ENCODE results near the gene DNAH2.

Gene DNAH2

DNA sequence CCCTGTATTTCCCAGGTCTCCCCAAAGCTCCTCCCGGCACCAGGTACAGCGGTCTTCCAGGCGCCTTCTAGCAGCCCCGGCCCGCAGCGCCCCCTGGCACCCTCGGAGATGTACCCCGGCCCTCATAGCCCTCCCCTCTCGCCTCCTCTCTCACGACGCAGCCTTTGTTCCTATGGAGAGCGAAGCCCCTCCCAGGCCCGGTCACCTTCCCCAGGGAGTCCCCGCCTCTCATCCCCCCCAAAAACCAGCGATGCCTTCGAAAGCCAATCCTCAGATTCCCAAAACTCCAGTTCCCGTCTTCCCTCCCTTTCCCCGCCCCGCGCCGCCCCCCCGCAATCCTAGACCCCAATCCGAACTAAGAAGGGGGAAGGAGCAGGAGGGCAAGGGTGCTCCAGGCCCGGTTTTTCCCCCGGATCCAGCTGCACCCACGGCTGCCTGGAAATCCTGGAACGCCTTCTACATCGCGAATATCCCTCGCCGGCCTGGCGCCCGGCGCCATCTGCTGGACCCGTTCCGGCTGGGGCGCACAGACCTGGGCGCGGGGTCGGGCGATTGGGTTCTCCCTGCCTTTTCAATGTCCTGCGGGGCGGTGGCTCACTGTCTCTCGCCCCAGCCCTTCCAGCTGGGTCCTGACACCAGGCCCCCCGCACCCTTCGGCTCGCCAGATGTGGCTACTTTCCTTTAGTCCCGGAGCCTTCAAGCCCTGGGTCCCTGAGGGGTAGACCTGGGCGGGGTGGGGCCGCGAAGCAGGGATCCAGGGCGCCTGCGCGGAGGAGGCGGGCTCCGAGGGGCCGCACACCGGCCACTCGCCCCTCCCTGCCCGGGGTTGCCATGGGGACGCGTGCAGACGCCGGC lies at the start of gene DNAH2:
TSS of gene DNAH2 (plus strand) at position 844 of the 855 bp plus-strand sequence. CDS start 1,991 bp downstream, outside the sequence.
- peak in 1 of 3 experiments; percentile 27 for DNase-seq (ENCODE audit: low read depth in 3 of 3)

GRCh38 chr17:7668482-7668881 lies 49.1 kb upstream of the DNAH2 start:
- no peak for DNase-seq (ENCODE audit: low read depth in 3 of 3)

- DNase-seq (ENCODE audit: low read depth in 3 of 3) = no peak
Observed at GRCh38 chr17:7673239-7673638, 44.3 kb upstream of the DNAH2 start.

GRCh38 chr17:7674934-7675333 lies 42.6 kb upstream of the DNAH2 start:
- no peak for DNase-seq (ENCODE audit: low read depth in 3 of 3)

- no peak for DNase-seq (ENCODE audit: low read depth in 3 of 3)
Observed at GRCh38 chr17:7676533-7676932, 41.0 kb upstream of the DNAH2 start.

DNA sequence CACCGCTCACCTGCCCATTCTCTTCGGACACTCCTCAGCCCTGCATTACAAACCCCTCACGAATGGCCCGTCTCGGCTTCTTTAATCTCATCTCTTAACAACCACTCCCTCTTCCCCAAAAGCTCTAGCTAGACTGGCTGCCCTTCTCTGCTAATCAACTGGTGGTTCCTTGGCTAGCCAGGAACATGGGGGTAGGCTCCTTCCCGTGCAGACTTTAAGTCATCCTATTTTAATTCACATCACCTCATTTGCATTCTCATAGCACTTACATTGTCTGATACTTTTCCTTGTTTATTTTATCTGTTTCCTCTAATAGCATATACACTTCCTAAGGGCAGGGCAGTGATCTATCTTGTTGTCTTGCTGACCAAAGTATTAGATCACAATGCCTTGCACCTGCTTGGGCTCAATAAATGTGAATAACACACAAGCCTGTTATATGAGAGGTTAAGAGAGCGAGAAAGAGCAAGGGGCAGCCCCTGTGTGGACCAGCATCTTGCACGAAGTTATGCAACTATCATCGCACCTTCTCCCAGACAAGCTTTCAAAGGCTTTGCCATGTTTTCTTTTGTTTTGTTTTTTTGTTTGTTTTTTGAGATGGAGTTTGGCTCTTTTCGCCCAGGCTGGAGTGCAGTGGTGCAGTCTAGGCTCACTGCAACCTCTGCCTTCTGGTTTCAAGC lies 40.0 kb upstream of the DNAH2 start:
- DNase-seq (ENCODE audit: low read depth in 3 of 3) = no peak

DNA sequence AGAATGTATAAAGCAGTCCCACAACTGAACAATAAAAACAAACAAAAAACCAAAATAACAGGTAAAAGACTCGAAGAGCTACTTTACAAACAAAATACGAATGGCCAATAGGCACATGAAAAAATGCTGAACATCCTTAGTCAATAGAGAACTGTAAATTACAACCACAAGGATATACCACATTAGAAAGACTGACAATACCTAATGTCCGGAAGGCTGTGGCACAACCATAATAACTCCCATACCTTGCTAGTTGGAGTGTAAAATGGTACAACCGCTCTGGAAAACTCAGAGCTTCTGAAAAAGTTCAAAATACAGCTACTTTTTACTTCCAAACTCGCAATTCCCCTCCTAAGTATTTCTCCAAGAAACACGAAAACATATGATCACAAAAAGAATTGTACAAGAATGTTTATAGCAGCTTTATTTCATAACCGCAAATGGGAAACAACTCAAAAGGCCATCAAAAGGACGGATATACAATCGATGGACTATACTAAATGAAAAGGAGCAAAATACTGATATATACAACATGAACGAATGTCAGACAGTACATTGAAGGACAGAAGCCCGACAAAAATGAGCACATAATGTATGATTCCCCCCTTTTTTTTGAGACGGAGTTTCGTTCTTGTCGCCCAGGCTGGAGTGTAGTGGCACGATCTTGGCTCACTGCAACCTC lies 32.6 kb upstream of the DNAH2 start:
- DNase-seq (ENCODE audit: low read depth in 3 of 3) = no peak

- DNase-seq (ENCODE audit: low read depth in 3 of 3) = peak; percentile 62 to 71 (median 69)
Observed at GRCh38 chr17:7685533-7686221, 31.9 kb upstream of the DNAH2 start.

- DNase-seq (ENCODE audit: low read depth in 3 of 3) = peak; percentile 52 to 63 (median 63)
Observed at GRCh38 chr17:7686222-7687071, 31.1 kb upstream of the DNAH2 start.

DNA sequence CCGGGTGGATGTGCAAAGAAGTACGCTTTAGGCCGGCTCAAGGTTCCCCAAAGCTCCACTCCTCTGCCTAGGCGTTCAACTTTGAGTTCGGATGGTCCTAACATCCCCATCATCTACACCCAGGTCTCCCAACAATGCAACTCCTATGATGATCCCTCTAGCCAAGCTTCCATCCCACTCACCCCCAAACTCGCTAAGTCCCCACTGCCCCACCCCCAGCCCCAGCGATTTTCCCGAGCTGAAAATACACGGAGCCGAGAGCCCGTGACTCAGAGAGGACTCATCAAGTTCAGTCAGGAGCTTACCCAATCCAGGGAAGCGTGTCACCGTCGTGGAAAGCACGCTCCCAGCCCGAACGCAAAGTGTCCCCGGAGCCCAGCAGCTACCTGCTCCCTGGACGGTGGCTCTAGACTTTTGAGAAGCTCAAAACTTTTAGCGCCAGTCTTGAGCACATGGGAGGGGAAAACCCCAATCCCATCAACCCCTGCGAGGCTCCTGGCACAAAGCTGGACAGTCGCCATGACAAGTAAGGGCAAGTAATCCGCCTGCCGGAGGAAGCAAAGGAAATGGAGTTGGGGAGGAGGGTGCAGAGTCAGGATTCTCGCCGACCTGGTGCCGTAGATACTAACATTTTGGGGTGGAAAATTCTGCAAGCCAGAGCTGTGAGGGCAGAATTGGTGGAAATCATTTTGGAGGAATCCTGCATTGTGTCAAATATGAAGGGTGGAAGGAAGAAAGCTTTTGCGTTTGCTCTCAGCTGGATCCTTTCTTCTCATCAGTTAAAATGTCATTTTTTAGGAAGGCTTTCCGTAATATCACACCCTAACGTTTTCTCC lies 30.3 kb upstream of the DNAH2 start, which contains the start of gene TP53:
TSS of gene TP53 (minus strand) at position 419 of the 836 bp plus-strand sequence. CDS start 10,896 bp downstream, outside the sequence.
- peak; percentile 57 to 80 (median 75) for DNase-seq (ENCODE audit: low read depth in 3 of 3)

GRCh38 chr17:7687908-7688807 lies 29.4 kb upstream of the DNAH2 start, which contains the start of gene WRAP53:
Gene WRAP53 (plus strand): TSS chr17:7688477. CDS start chr17:7688649, 172 bp downstream.
- DNase-seq (ENCODE audit: low read depth in 3 of 3) = peak; percentile 90 to 94 (median 92)

DNA sequence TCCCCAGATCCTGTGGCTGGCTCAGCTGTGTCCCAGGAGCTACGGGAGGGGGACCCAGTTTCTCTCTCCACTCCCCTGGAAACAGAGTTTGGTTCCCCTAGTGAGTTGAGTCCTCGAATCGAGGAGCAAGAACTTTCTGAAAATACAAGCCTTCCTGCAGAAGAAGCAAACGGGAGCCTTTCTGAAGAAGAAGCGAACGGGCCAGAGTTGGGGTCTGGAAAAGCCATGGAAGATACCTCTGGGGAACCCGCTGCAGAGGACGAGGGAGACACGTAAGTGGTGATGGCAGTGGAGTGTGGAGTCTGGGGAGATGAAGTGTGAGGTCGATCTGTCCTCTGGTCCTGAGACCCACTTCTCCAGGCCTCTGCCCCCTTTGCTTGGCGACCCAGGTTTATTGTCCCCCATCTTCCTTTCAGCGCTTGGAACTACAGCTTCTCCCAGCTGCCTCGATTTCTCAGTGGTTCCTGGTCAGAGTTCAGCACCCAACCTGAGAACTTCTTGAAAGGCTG lies 28.7 kb upstream of the DNAH2 start:
- no peak for DNase-seq (ENCODE audit: low read depth in 3 of 3)

GRCh38 chr17:7695586-7695985 lies 22.0 kb upstream of the DNAH2 start:
- DNase-seq (ENCODE audit: low read depth in 3 of 3) = no peak

DNA sequence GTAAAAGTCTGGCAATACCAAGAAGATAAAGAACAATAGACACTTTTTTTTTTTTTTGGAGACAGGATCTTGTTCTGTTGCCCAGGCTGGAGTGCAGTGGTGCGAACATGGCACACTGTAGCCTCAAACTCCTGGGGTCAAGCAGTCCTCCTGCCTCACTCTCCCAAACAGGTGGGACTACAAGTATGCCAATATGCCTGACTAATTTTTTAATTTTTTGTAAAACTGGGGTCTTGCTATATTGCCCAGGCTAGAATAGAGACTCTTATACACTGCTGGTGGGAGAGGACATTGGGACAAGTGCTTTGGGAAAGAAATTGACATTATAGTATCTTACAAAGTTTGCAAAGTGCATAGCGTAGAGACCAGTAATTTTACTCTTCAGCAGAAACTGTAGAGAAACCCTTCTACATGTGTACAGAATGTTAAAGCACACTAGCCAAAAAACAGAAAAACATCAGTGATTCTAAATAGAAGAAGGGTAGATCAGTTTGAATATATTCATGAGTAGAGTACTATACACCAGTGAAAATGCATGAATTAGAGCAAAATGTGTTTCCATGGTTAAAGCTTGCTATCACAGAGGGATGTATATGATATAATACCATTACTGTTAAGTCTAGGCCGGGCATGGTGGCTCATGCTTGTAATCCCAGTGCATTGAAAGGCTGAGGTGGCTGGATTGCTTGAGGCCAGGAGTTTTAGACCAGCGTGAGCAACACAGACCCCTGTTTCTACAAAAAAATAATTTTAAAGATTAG lies 19.5 kb upstream of the DNAH2 start:
- no peak for DNase-seq (ENCODE audit: low read depth in 3 of 3)

DNA sequence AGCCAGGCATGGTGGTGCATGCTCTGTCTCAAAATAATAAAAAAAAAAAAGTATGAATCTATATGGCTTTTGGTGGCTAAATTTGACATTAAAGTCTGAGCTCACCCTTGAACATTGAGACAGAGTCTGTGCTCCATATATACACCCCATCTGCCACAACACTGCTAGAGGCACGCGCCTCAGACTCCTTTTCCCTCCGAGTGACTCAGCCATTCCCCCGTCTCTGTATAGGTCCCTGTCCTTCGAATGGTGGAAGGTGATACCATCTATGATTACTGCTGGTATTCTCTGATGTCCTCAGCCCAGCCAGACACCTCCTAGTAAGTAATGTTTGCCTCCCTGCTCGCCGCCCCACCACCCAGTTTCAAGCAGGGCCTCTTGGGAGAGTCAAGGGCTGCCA lies 17.0 kb upstream of the DNAH2 start:
- no peak for DNase-seq (ENCODE audit: low read depth in 3 of 3)

- no peak for DNase-seq (ENCODE audit: low read depth in 3 of 3)
Observed at GRCh38 chr17:7701681-7702080, 15.9 kb upstream of the DNAH2 start.

- DNase-seq (ENCODE audit: low read depth in 3 of 3) = no peak
Observed at GRCh38 chr17:7702776-7703175, 14.8 kb upstream of the DNAH2 start.
